NCI-H1105 treated with DMSO at 0.1 percent for 48 hours (cell line): Measurements from ENCODE around the gene MAP4.
"Not testable (repeated sequence)": the region's sequence is repeated elsewhere in the genome, so short reads cannot be mapped to it uniquely, and the experiment has no call there.

Source experiments
- DNase-seq: peaks from one replicate; lab custom pipeline; 2025; lab: John Stamatoyannopoulos, UW

MAP4 gene

DNA sequence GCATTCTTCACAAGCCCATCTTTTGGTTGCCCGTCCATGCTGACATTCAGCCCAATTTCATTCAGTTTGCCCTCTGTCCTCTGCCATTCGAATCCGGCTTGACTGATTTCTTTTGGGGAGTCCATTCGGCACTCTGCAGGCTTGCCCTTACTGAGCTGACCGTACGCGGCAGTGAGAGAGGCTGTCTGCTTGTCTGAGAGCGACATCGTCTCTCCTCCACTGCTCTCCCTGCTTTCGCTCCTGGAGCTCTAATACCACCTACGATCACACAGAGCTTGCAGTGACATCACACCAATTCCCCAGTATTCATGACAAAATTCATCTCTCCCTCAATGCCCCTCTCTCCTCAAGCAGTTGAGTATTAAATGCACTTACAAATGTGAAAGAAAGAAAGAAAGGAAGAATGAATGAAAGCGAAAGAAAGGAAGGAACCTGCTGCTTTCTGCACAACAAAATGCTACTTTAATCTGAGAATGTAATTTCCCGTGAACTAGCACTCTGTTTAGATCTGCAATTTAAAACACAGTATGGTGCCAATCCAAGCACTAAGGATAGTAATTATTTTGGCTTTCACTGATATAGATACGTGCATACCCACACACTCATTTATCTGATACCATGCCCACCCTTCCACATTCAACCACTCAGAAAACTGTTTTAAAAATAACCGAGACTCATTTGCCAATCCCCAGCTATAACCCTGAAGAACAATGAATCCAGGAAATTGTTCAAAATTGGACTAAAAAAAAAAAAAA, 123.8 kb downstream of the MAP4 start:
- no peak for DNase-seq

DNA sequence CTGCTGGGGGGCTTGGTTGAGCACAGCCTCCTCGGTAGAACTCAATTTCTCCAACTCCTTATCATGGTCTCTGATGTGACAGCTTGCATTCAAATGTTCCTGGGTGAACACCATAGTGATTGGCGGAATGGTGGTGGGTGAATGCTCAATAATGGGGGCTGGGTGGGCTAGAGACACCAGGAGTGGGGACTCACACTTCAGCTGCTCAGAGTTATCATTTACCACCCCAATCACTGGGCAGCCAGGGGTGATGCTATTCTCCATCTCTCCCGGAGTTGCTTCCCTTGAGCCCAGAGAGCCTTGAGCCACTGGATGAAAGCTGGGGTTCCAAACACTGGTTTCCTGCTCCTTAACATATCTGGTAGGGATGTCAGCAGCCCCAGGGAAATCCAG, 124.6 kb downstream of the MAP4 start:
- no peak for DNase-seq

DNA sequence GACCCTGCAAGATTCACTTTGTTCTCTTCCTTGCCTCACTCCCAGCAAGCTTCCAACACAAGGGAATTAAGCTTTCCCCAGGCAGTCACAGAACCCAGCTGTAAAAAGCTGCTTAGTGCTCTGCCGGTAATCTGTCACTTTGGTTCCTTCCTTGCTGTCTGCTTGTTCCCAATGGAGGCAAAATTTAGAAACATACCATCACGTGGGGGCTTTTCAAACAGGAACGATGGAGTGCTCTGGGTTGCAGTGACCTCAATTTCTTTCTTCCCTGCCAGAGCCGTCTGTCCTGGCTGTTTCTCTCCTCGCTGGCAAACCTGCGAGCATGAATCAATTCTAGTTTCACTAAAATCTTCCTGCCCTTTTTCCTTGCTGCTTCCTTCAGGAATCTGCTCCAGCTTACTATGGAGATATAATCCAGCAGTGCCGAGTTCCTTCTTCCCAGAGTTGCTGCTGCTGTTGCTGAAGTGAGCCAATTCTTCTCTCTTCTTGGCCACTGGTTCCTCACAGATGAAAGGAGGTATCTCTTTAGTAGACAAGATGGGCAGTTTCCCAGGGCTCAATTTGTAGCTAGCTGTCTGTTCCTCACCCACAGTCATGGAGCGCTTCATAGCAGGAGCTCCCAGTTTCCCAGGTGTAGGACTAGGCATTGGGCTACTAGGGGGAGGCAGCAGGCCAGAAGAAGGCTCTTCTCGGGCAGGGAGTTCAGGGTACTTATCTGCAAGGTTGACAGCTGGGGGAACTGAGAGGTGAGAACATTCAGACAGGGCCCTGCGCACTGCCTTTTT, 125.2 kb downstream of the MAP4 start:
- DNase-seq, result no peak

DNA sequence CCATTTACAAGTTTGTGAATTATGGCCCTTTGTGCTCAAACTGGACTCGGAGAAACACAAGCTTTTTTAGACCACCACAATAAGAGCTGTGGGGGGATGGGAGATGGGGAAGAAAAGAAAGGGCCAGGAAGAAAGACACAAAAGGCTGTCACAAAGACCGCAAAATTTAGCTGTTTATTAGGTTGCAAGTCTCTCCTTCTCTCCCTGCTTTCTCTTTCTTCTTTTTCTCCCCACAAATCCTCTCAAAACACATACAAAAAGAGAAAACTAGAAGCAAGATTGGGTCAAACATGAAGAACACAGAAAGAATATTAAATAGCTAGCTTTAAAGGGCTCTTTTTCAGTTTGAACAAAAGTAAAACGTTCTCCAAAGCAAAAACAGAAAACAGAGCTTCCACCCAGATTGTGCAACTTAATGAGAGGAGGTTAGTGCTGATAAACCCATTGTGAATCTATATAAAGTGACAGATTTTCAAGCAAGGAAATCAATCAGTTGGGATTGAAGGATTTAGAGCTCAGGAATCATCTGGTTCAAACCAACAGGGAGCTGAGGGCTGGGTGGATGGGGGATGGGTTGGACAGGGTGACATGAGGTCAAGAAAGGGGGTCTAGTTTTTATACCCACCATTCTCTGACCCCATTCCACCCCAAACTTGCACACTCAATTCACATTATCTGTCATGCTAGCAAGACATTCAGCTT, 125.9 kb downstream of the MAP4 start:
- DNase-seq, result no peak

DNA sequence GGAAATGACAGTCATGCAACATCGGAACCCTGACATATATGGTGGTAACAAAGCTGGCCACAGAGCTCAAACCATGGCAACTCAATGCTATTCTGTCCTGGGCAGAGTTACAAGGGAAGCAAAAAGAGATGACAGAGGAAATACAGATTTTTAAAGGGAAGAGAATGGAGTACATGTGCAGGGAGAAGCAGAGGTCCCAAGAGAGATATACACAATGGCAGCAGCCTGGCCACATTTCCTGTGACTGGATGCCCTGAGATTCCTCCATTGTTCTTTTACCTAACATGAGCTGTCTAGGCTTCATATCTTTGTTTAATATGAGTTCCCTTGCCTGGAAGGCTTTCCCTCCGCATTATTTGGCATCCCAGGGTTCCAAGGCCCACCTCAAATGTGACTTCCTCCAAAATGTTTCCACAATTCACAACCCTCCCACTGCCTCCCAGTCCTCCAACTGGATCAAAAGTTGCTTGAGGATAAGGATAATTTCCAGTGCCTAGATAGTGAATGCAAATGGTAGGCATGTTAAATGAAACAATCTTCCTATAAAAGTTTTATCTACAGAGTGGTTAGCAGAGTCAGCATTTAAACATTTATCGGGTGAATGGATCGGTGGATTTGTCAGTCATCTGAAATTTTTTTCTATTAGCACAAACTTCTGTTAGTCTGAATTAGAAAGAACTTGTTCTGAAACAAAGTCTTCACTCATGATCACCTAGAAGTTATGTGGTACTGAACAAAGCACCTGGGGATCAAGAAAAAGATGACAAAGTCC, 127.0 kb downstream of the MAP4 start:
- DNase-seq, result no peak

DNA sequence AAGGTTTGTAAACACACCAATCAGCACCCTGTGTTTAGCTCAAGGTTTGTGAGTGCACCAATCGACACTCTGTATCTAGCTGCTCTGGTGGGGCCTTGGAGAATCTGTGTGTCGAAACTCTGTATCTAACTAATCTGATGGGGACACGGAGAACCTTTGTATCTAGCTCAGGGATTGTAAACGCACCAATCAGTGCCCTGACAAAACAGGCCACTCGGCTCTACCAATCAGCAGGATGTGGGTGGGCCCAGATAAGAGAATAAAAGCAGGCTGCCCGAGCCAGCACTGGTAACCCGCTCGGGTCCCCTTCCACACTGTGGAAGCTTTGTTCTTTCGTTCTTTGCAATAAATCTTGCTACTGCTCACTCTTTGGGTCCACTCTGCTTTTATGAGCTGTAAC, 128.2 kb downstream of the MAP4 start:
- not testable (repeated sequence) for DNase-seq

DNA sequence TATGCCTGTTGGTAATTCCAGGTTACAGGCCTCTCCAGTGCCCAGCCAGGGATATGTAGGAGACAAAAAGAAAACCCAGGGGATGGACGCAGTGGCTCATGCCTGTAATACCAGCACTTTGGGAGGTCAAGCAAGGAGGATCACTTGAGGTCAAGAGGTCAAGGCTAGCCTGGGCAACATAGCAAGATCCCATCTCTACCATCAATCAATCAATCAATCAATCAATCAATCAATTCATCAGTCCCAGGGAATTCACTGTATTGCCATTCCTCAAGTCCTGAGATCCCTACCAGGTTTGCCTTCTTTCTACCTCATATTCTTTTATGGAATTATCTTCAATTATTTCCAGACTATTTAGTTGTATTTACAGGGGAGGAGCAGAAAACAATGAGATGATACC, 131.0 kb downstream of the MAP4 start:
- no peak for DNase-seq

DNA sequence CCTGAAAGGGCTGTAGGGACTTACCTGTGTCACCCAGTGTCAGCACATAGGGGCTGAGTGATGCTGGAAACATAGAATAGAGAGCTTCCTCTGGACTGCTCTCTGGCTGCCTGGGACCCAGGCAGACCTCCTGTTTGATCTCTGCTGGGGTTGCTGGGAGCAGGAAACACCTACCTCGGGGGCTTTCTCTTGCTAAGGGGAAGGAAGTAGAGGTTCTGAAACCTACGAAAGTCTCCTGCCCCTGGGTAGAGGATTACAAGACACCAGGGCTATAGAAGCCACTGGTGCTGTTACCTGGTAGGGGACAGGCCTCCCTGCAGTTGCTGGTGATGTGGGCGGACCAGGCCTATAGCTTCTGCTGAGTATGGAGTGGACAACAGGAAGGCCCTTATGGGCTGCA, 131.6 kb downstream of the MAP4 start:
- DNase-seq, result no peak

DNA sequence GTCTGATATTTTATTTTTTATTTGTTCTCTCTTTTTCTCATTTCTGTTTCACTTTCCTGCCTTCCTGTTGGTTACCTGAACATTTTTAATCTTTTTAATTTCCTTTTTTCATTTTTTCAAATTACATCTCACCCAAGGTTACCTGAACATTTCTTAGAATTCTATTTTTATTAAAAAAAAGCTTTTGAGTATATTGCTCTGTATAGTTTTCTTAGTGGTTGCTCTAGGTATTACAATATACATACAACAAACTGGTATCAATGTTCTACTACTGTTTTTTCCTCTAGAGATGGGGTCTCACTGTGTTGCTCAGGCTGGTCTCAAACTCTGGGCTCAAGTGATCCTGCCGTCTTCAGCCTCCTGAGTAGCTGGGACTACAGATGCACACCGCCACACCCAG, 133.9 kb downstream of the MAP4 start:
- no peak for DNase-seq

DNA sequence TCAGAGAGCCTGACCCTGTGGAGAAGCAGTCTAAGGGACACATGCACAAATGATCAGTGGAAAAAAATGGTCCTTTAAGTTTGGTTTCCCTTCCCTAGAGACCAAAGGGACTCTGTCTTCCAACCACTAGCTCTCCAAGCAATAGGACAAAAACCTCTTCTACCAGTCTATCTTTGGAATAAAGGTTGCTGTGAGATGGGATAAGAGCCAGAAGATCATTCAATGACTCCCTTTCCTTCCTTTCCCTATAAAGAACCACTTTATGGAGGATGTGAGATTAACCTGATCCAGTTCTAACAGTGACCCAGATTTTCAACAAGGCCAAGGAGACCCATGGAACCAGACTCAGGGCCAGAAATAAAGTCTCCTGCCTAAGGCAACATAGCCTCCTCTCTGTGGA, 138.5 kb downstream of the MAP4 start:
- no peak for DNase-seq

DNA sequence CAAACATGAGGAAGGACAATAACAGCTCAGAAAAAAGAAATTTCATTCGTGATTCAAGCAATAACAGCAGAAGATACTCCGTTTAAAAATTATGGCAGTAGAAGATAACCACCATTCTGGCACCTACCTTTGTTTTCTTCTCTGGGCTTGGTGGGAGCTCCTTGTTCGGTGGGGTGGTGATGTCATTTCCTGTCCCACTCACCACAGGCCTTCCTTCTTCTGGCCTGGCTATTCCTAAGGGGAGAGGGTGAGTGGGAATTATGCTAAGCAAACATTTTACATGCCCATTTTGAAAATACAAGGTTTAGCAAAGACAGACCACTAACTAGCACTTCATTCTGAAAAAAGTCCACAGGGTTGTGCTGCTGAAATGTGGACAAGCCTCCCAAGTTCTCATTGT, 138.9 kb downstream of the MAP4 start:
- DNase-seq, result no peak

DNA sequence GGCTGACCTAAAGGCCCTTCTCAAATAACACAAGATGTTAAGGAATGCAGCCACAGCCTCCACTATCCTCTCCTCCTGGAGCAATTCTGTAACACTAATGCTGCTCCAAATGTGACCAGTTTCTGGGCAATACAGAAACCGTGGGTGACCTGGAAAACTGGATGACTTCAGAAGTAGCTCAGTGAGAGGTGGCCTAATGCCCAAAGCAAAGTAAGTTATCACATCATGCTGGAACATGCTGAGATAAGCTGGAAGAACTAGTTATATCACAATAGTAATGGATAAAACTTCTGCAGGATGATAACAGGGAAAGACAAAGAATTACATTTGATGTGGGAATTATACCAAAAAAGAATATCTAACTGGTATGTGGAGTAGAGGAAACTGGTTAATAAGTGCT, 141.3 kb downstream of the MAP4 start:
- DNase-seq, result no peak

DNA sequence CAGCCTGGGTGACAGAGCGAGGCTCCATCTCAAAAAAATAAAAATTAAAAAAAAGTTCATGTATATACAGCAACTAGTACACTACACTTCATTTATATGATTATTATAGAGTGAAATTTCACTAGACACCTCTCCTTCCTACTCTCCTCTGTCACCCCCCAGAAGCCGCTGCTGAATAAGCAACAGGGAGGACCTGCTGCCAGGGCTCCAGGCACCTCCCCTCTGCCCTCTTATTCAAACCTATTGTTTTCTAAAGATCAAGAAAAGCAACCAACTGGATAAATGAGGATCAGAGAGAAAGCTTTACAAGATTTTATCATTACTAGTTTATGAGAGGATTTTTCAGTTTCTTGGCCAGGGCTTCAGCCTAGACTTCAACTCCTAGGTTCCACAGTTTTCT, 141.8 kb downstream of the MAP4 start:
- DNase-seq, result no peak

DNA sequence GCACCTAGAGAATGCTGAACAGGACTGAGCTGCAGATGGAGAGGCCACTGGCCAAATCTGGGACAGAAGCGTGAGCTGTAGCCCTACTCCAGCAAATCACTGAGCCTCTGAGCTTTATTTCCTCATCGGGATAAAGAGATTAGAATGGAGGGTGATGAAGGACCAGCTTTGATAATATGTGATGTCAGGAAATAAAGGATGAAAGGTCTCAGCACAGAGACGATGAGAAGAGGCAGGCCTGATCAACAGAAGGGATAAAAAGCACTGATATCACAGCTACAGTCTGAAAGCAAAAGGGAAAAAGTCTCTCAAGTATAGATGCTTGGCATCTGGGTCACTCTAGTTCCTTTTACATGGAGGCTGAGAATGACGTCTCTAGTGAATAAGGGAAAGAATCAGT, 143.3 kb downstream of the MAP4 start:
- no peak for DNase-seq

DNA sequence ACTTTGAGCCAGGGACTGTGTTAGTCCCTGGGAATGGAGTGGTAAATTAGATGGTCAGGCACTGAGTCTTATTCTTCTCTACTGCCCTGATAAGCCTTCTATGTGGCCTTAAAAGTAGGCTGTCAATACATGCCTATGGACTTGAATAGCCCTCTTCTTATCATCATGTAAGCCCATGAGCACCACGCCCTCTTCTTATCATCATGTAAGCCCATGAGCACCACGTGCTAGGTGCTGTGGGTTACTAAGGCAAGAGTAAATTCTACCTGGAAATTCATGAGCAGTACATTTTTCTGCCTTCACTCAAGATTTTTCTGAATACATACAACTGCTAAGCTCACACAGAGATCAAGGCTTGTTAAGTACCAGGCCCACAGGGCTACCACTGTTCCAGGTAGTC, 144.8 kb downstream of the MAP4 start:
- no peak for DNase-seq

DNA sequence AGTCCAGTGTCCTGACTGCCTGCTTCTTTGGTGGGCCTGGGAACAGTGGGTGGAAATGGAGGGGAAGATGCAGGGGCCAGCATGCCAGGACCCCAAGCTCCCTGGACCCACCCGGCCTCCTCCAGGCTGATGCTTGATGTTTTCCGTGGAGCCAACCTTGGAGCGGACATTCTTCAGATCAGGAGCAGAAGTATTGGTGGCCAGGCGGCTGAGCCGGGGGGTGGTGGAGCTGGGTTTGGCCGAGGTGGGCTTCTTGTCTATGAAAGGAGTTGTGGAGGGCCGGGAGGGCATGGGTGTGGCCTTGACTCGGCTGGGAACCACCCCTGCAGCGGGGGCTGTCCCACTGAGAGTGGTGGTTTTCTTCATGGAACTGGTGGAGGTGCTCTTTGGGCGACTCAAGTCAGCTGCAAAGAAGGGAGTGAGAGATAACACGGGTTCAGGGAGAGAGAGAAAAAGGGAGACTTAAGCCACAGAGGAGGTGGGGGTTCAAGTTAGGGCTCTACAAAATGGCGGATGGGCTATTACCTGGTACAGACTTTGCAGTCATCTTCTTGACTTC, 145.4 kb downstream of the MAP4 start:
- no peak for DNase-seq

DNA sequence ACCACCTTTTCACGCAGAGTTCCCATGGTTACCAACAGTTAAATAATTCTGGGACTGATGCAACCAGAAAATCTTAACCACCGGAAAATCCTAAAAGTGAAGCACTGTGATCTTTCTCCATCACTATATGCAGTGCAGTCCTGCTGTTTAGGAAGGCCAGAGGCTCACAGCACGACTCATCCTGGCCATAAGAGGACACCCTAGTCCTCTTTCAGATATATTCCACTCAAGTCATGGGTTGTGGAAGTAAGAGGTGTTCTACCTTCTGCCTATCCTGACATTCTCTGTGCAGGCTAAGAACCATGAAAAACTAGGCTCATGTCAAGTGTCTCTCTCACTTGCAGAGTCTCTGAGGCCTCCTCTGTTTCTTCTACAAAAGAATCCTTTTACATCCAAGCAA, 146.1 kb downstream of the MAP4 start:
- DNase-seq, result no peak

DNA sequence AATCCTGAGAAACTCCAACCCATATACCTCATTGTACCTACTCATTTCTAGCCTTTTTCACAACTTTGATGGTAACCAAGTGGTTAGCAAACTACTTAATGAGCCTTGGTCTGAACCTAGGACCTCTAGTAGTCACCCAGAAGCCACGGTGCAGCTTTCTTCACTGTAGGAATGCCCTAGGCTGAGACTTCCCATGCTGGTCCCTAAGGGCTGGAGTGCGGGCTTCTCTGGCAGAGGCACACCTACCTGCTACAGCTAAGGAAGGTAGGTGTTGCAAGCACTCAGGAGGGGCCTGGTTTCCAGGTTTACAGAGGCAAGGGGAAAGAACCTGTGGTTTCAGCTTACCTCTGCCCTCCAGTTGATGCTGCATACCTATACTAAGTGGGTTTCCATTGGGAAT, 147.9 kb downstream of the MAP4 start:
- no peak for DNase-seq

DNA sequence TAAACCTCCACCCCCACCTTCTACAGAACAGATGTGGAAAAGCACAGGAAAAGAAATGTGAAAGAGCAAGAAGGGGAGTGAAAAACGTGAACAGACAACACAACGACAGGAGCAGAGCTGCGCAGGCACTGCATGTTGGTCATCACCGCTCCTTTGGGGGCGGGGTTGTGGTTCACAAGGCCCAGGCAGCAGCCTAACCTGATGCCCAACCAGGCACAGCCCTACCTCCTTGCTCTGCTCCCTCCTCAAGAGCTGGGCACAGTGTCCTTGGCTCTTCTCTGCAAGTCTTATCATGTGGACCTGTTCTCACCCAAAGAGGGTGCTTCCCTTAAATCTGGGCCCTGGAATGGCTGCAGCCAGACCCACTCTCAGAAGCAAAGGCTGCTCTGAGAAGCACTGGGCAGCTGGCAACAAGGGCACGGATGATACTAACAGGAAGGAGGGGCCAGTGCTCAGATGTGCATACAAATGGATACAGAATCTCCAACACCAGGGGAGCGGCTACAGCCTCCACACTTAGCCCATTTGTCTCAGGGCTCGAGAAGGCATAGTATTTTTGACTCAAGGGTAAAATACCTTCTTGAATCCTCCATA, 148.7 kb downstream of the MAP4 start:
- no peak for DNase-seq

DNA sequence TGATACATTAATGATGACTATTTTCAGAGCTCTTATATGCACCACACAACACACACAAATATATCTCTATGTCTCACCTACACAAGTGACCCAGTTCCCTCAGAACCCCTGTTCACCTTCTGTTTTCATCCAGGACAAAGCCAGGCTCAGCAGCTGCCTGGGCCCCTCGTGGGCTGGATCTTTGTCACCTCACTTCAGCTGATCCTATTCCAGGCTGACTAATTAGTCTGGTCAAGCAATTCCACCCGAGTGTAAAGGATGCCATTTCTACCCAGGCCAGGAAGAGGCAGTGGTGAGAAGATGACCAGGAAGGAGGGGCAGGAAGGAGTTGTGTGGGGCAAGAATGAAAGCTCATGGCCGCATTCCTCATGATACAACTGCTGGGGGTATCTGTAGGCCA, 151.0 kb downstream of the MAP4 start:
- DNase-seq, result no peak

DNA sequence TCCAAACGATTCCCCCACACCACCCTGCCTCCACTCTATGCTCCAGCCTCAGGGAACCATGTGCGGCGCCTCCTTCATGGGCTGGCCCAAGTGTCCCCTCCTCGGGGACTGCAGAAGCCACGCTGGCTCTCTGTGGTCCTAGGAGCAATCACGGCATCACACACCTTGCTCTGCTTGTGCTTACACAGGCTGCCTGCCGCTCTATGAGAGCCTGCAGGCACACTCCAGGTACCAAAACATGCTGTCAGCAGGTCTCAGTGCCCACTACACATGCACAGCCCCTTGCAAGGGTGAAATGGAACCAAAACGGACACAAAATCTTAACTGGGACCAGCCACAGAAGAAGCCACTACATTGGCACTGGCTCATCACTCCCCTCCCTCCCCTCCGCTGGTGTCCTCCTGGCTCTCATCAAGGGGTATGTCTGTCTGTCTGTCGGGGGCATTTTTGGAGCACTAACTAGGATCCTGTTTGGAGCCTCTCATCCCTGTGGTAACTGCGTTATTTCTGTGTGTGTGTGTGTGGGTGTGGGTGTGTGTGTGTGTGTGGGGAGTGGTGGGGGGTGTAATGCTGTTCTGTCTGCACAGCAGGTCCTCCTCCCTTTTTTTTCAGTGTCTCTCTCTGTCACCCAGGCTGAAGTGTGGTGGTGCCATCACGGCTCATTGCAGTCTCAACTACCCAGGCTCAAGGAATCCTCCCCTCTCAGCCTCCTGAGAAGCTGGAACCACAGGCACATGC, 152.7 kb downstream of the MAP4 start:
- no peak for DNase-seq
